ENCODE results near the gene PPIL1.

- TF ChIP-seq CTCF (conservative IDR thresholded peaks at IDR 0.05 in 1 of 2, IDR thresholded peaks at IDR 0.05 in 1 of 2; ENCODE audit: low read depth in 1 of 2, low read length in 2 of 2) (no peak), EZH2 (IDR thresholded peaks at IDR 0.05; ENCODE audit: low read length, missing control alignments) (peak; percentile 81)
Observed at GRCh38 chr6:36838896-36839748, 35.5 kb downstream of the PPIL1 start, which contains the start of gene CPNE5.

Measured in fibroblast of lung (primary cell).